Measurements from ENCODE around the gene CDC42EP4. TPM values are rescaled to one million over a fixed set of nuclear protein-coding genes. Genes with fewer than 3 reads are reported as not detected.
A peak's percentile ranks its signal among the peaks of the same experiment; 100 is the strongest.

CDC42EP4 gene
- total RNA-seq, 4 donors from 2014 or later, result 93.3 to 121 (median 117) TPM

DNA sequence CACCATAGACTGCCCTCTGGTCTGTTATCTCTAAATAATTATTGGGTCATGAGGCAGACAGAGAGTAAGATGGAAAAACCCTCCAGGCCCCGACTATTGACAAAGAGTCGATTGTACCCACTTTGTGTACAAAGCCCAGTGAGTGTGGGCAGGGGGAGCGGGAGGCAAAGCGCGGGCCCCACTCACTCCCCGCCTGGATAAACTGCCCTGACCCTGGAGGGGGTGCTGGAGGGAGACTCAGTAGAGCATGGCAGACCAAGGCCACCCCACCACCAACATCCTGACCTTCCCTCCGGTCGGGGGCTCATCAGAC lies 38.9 kb downstream of the CDC42EP4 start:
- no peak for DNase-seq (ENCODE audit: low spot score in 2 of 2)
- H3K9me3 ChIP-seq, result no peaks in the 10 kb centered on the region
- WGBS, 2 donors, result 59 to 61% methylated on average over 8 of the region's 8 CpGs
- peak in 1 of 2 donors; percentile 28 for TF ChIP-seq EP300 (IDR thresholded peaks at IDR 0.05)
- TF ChIP-seq, protein P1, sequence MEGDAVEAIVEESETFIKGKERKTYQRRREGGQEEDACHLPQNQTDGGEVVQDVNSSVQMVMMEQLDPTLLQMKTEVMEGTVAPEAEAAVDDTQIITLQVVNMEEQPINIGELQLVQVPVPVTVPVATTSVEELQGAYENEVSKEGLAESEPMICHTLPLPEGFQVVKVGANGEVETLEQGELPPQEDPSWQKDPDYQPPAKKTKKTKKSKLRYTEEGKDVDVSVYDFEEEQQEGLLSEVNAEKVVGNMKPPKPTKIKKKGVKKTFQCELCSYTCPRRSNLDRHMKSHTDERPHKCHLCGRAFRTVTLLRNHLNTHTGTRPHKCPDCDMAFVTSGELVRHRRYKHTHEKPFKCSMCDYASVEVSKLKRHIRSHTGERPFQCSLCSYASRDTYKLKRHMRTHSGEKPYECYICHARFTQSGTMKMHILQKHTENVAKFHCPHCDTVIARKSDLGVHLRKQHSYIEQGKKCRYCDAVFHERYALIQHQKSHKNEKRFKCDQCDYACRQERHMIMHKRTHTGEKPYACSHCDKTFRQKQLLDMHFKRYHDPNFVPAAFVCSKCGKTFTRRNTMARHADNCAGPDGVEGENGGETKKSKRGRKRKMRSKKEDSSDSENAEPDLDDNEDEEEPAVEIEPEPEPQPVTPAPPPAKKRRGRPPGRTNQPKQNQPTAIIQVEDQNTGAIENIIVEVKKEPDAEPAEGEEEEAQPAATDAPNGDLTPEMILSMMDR (IDR thresholded peaks at IDR 0.05), result no peak
- H3K27me3 ChIP-seq, result no peaks in the 10 kb centered on the region
- peaks cover 0 to 33% (median 9%) of the 10 kb centered on the region in 4 donors for H3K4me1 ChIP-seq
- H3K36me3 ChIP-seq, result no peaks in the 10 kb centered on the region
- H3K4me3 ChIP-seq, result no peak overlapping the region
- peak overlapping the region in 2 of 4 donors; percentile 36 to 76 for H3K27ac ChIP-seq

- Histone ChIP-seq H3K36me3 (no peaks in the 10 kb centered on the region), H3K9me3 (no peaks in the 10 kb centered on the region), H3K27ac (no peak overlapping the region), H3K4me1 (peaks cover 0 to 43% (median 11%) of the 10 kb centered on the region in 4 donors), H3K27me3 (no peaks in the 10 kb centered on the region), H3K4me3 (no peak overlapping the region)
- TF ChIP-seq POLR2A (IDR thresholded peaks at IDR 0.05), result no peak
- TF ChIP-seq, protein P1 (IDR thresholded peaks at IDR 0.05), result no peak
- TF ChIP-seq EP300 (IDR thresholded peaks at IDR 0.05), result no peak
- 86 to 94% methylated on average over 9 of the region's 9 CpGs for WGBS, 2 donors
- DNase-seq (ENCODE audit: low spot score in 2 of 2), result no peak
Measured at GRCh38 chr17:73271072-73271471, 40.7 kb downstream of the CDC42EP4 start.

DNA sequence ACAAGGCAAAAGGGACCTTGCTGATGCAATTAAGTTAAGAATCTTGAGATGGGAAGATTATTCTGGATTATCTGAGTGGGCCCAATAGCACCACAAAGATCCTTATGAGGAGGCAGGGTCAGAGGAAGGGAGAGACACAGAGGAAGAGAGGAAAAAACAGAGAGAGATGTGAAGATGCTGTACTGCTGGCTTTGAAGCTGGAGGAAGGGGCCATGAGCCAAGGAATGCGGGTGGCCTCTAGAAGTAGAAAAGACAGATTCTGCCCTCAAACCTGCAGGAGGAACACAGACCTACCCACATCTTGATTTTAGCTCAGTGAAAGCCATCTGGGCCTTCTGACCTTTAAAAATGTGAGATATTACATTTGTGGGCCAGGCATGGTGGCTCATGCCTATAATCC lies 42.0 kb downstream of the CDC42EP4 start:
- DNase-seq (ENCODE audit: low spot score in 2 of 2), result no peak
- 95 to 100% methylated on average over 1 of the region's 1 CpG for WGBS, 2 donors
- no peaks in the 10 kb centered on the region for H3K36me3 ChIP-seq
- peaks cover 0 to 43% (median 11%) of the 10 kb centered on the region in 4 donors for H3K4me1 ChIP-seq
- H3K9me3 ChIP-seq, result no peaks in the 10 kb centered on the region
- H3K27me3 ChIP-seq, result no peaks in the 10 kb centered on the region
- TF ChIP-seq EP300 (IDR thresholded peaks at IDR 0.05), result no peak
- TF ChIP-seq, protein P1 (IDR thresholded peaks at IDR 0.05), result no peak
- no peak for TF ChIP-seq POLR2A (IDR thresholded peaks at IDR 0.05)
- no peak overlapping the region for H3K4me3 ChIP-seq
- no peak overlapping the region for H3K27ac ChIP-seq

GRCh38 chr17:73269329-73269615 lies 42.5 kb downstream of the CDC42EP4 start:
- Histone ChIP-seq H3K9me3 (no peaks in the 10 kb centered on the region), H3K4me3 (no peak overlapping the region), H3K4me1 (peaks cover 0 to 44% (median 11%) of the 10 kb centered on the region in 4 donors)

GRCh38 chr17:73268582-73269328 lies 43.0 kb downstream of the CDC42EP4 start:
- H3K9me3 ChIP-seq, result no peaks in the 10 kb centered on the region
- no peak for DNase-seq (ENCODE audit: low spot score in 2 of 2)
- no peaks in the 10 kb centered on the region for H3K36me3 ChIP-seq
- TF ChIP-seq POLR2A (IDR thresholded peaks at IDR 0.05), result no peak
- TF ChIP-seq, protein P1 (IDR thresholded peaks at IDR 0.05), result no peak
- no peak for TF ChIP-seq EP300 (IDR thresholded peaks at IDR 0.05)
- no peak overlapping the region for H3K4me3 ChIP-seq
- H3K4me1 ChIP-seq, result peaks cover 0 to 49% (median 11%) of the 10 kb centered on the region in 4 donors
- no peaks in the 10 kb centered on the region for H3K27me3 ChIP-seq
- H3K27ac ChIP-seq, result peak overlapping the region; percentile 35 to 76 (median 66)
- WGBS, 2 donors, result 76 to 81% methylated on average over 9 of the region's 9 CpGs

More at GRCh38 chr17:73269329-73269615, 42.5 kb downstream of the CDC42EP4 start:
- no peak for DNase-seq (ENCODE audit: low spot score in 2 of 2)
- Histone ChIP-seq H3K27ac (peak overlapping the region in 1 of 4 donors; percentile 76), H3K36me3 (no peaks in the 10 kb centered on the region), H3K27me3 (no peaks in the 10 kb centered on the region)
- no peak for TF ChIP-seq POLR2A (IDR thresholded peaks at IDR 0.05)
- TF ChIP-seq EP300 (IDR thresholded peaks at IDR 0.05), result no peak
- TF ChIP-seq, protein P1 (IDR thresholded peaks at IDR 0.05), result no peak

All from tibial nerve (tissue), 4 donors.